Heart left ventricle (tissue), 16 donors: ENCODE measurements around the gene SELENOO. TPM values are rescaled to one million over a fixed set of nuclear protein-coding genes. Genes with fewer than 3 reads are reported as not detected.
A peak's percentile ranks its signal among the peaks of the same experiment; 100 is the strongest.

ENCODE experiments used
- ATAC-seq, 4 donors: fragments of 200-7000 bp; cut with Tn5 transposase; one replicate each; pipeline ENCODE4 v1.9.1; 2020 to 2022; ENCODE audit warnings: moderate library complexity in 4 of 4, mild to moderate bottlenecking in 3 of 4, moderate number of reproducible peaks in 1 of 4
- DNase-seq, 5 donors: peaks; one replicate each; pipeline ENCODE4 v3.0.0-alpha.2; 2020
- H3K27ac ChIP-seq, 12 donors: fragments of 200-600 bp; sonication (generic) in 4 of 12; one replicate each; pipeline versions ENCODE4 v1.5.0 to v1.8.0; 2016 to 2022; ENCODE audit warnings: mild to moderate bottlenecking in 2 of 12
- H3K27me3 ChIP-seq, 9 donors: fragments of 200-600 bp; sonication (generic) in 2 of 9; one replicate each; pipeline versions ENCODE4 v1.5.1 to v1.8.0; 2016 to 2022; ENCODE audit warnings: mild to moderate bottlenecking in 3 of 9
- H3K36me3 ChIP-seq, 9 donors: fragments of 200-600 bp; sonication (generic) in 2 of 9; one replicate each; pipeline versions ENCODE4 v1.5.0 to v1.8.0; 2018 to 2022; ENCODE audit warnings: mild to moderate bottlenecking in 2 of 9
- H3K4me1 ChIP-seq, 12 donors: fragments of 200-600 bp; sonication (generic) in 4 of 12; one replicate each; pipeline versions ENCODE4 v1.5.0 to v1.8.0; 2016 to 2022; ENCODE audit warnings: mild to moderate bottlenecking in 3 of 12
- H3K4me3 ChIP-seq, 12 donors: fragments of 200-600 bp; sonication (generic) in 4 of 12; one replicate each; pipeline versions ENCODE4 v1.5.0 to v1.8.0; 2017 to 2022; ENCODE audit warnings: mild to moderate bottlenecking in 9 of 12, moderate library complexity in 4 of 12
- H3K9me3 ChIP-seq, 12 donors: fragments of 200-600 bp; sonication (generic) in 4 of 12; one replicate each; pipeline versions ENCODE4 v1.5.0 to v1.8.0; 2016 to 2022; ENCODE audit warnings: mild to moderate bottlenecking in 1 of 12
- CTCF ChIP-seq, 12 donors: fragments of 200-600 bp; sonication (generic) in 4 of 12; IDR thresholded peaks; one replicate each; pipeline versions ENCODE4 v1.5.0 to v1.8.0; 2018 to 2022; ENCODE audit warnings: antibody characterized with exemption in 12 of 12, mild to moderate bottlenecking in 5 of 12
- POLR2A ChIP-seq, 2 donors: fragments of 450-650 bp; IDR thresholded peaks; one replicate each; pipeline ENCODE4 v1.6.1; 2017; ENCODE audit warnings: antibody characterized with exemption in 2 of 2, mild to moderate bottlenecking in 2 of 2, moderate library complexity in 2 of 2
- WGBS, 4 donors: extraction: QIAGEN DNeasy Blood & Tissue Kit in 2 of 4; methylation state at CpG; one replicate each; pipeline versions ENCODE4 v1.1.5 to v1.1.7; 2013 to 2018; 5-methylcytosine and 5-hydroxymethylcytosine counted together
- intact Hi-C, 10 donors: fragments of 100-400 bp; cut with DNase I; formaldehyde crosslinking; loops; one replicate each; pipeline versions ENCODE4 v1.11.1 to v1.14.2; 2022
- polyA plus RNA-seq, 2 donors: library from polyadenylated mRNA; stranded (reverse); fragments of 200-250 nt; gene quantifications; one replicate each; pipeline ENCODE4 v1.2.3, GENCODE V29; 2013
- total RNA-seq, 9 donors: library from RNA; depleted of rRNA in 2 of 9; stranded (reverse); fragments of >200 nt in 2 of 9; fragmentation: NEBNext Ultra II Directional in 3 of 9; extraction: Animal tissue kit (Norgen Biotek cat#: 25700) in 3 of 9; gene quantifications; one replicate each; pipeline versions ENCODE4 v1.1.0 to v1.2.4, GENCODE V29; 2016 to 2023
- donor health status: ischemic (EF 13 %, LVEDD 7.1; RV severe dilation, severe dysfunction).
- donor health status: healthy with polysubstance abuse.
- donor health status: DM: no; HTN: yes; CAD: no.
- donor health status: DM: no; HTN: no; CAD: no.
- donor health status: ischemic (EF 25% LVEDD 6.9; RV normal size, moderate dysfunction).
- donor health status: ischemic (EF 25% LVEDD 5.7; RV mildly dilated, moderate dysfunction).
- donor health status: healthy.
- donor health status: DM: yes; HTN: yes; CAD: no.
- donor health status: ischemic (EF 35%, LVEDD 5.7; RV mildly dilated, moderate dysfunction).
- donor health status: nonischemic (EF 11% LVEDD 7.7; RV severe dilation, severe dysfunction).
- donor health status: DM: yes; HTN: yes; CAD: no.
- donor health status: PGD.
- donor health status: ischemic (EF 29% LVEDD 5.4; RV normal size, mild dysfunction).
- donor health status: nonischemic (EF 23%, LVEDD 6.1; RV moderate dilation, normal function).

SELENOO gene
- total and polyA plus RNA-seq, 11 donors: 10.4 to 23.8 (median 15.4) TPM

- Histone ChIP-seq H3K9me3 (no peaks in the 10 kb centered on the region), H3K4me3 (no peak overlapping the region), H3K36me3 (no peaks in the 10 kb centered on the region), H3K27ac (no peak overlapping the region), H3K27me3 (peaks cover 0 to 54% (median 9%) of the 10 kb centered on the region in 9 donors), H3K4me1 (peaks cover 0 to 12% (median 1%) of the 10 kb centered on the region in 12 donors)
- TF ChIP-seq CTCF (IDR thresholded peaks at IDR 0.05) (no peak), POLR2A (IDR thresholded peaks at IDR 0.05) (no peak)
- no peak for ATAC-seq
- intact Hi-C loops: no loop called here
- 40 to 66% (median 55%) methylated on average over 11 to 22 of the region's 22 CpGs for WGBS, 4 donors
- DNase-seq: no peak
These were observed 22.3 kb upstream of the SELENOO start for GRCh38 chr22:50178471-50178864.

GRCh38 chr22:50178871-50179869, 21.6 kb upstream of the SELENOO start:
- no peaks in the 10 kb centered on the region for H3K9me3 ChIP-seq
- peaks cover 0 to 49% (median 9%) of the 10 kb centered on the region in 9 donors for H3K27me3 ChIP-seq
- 78 to 85% (median 83%) methylated on average over 43 to 64 of the region's 64 CpGs for WGBS, 4 donors
- TF ChIP-seq CTCF (IDR thresholded peaks at IDR 0.05): no peak
- no peak for TF ChIP-seq POLR2A (IDR thresholded peaks at IDR 0.05)
- H3K36me3 ChIP-seq: no peaks in the 10 kb centered on the region
- no peak overlapping the region for H3K4me3 ChIP-seq
- intact Hi-C loops: no loop called here
- peaks cover 0 to 19% (median 8%) of the 10 kb centered on the region in 12 donors for H3K4me1 ChIP-seq
- DNase-seq: no peak
- no peak for ATAC-seq
- no peak overlapping the region for H3K27ac ChIP-seq

GRCh38 chr22:50179937-50180726, 20.7 kb upstream of the SELENOO start:
- intact Hi-C loops: loop anchor here in 2 of 10 donors (10.0 kb wide), 2 partner anchors 245 to 255 kb away; no protein-coding TSS in a partner anchor

More at GRCh38 chr22:50179937-50180726, 20.7 kb upstream of the SELENOO start:
- DNase-seq: peak in 2 of 5 donors; percentile 12 to 18
- peaks cover 0 to 29% (median 15%) of the 10 kb centered on the region in 12 donors for H3K4me1 ChIP-seq
- peaks cover 0 to 47% (median 9%) of the 10 kb centered on the region in 9 donors for H3K27me3 ChIP-seq
- no peaks in the 10 kb centered on the region for H3K36me3 ChIP-seq
- no peaks in the 10 kb centered on the region for H3K9me3 ChIP-seq
- TF ChIP-seq CTCF (IDR thresholded peaks at IDR 0.05) (no peak), POLR2A (IDR thresholded peaks at IDR 0.05) (no peak)
- no peak overlapping the region for H3K27ac ChIP-seq
- whole genome bisulfite sequencing, 4 donors: 77 to 82% (median 80%) methylated on average over 35 to 39 of the region's 39 CpGs
- H3K4me3 ChIP-seq: no peak overlapping the region
- ATAC-seq: no peak
